ENCODE results near the gene RASA4B.
"Not testable (repeated sequence)": the region's sequence is repeated elsewhere in the genome, so short reads cannot be mapped to it uniquely, and the experiment has no call there.

DNA sequence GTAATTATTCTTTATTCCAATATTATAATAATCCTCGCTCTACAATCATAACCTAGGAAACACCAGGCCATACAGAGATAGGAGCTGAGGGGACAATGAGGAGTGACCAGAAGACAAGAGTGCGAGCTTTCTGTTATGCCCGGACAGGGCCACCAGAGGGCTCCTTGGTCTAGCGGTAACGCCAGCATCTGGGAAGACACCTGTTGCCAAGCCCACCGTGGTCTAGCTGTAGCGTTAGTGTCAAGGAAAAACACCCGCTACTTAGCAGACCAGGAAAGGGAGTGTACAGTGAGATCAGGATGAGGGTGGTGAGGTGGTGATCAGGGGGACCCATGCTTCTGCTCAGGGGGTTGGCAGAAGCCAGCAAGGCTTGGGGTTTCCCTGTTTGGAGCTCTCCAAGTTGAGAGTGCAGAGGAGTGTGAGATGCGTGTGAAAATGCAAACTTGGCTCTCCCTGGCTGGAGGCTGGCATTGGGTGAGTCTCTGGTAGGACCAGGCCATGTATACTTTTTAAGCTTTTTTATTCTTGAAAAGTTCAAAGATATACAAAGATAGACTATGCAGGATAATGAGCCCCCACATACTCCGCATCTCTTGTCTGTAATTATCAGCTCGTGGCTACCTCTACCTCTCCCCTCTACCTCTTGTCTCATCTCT lies 37.5 kb downstream of the RASA4B start:
- peak; percentile 14 to 46 (median 41) for TF ChIP-seq CTCF (IDR thresholded peaks at IDR 0.05)
- not testable (repeated sequence) for TF ChIP-seq POLR2A (IDR thresholded peaks at IDR 0.05)

All from uterus (tissue), 2 donors.